HG03108 (cell line): ENCODE measurements around the gene CSF2.
"Not testable (repeated sequence)": the region's sequence is repeated elsewhere in the genome, so short reads cannot be mapped to it uniquely, and the experiment has no call there.

Source experiments
- ATAC-seq: cut with Tn5 transposase; IDR thresholded peaks from one replicate; pipeline ENCODE4 v1.9.1; 2021; ENCODE audit warnings: moderate library complexity; ENCODE audit not compliant: unreplicated experiment

Gene CSF2

DNA sequence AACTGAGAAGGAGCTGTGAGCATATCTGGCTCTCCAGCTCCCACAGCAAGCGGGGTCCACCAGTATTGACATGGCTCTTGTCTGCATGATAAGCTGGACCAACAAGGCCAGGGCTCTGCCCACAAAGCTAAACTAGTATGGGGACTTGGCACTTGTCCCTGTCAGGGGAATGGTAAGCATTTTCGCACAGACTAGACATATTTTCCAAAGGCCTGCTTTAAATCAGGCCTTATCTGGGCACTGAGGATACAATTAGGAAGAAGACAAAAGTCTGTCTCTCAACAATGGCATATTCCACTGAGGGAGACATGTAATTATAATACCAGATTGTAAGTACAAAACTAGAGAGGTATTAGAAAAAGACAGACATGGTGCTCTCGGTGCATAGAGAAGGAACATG is 32.1 kb downstream of the CSF2 start:
- no peak for ATAC-seq

DNA sequence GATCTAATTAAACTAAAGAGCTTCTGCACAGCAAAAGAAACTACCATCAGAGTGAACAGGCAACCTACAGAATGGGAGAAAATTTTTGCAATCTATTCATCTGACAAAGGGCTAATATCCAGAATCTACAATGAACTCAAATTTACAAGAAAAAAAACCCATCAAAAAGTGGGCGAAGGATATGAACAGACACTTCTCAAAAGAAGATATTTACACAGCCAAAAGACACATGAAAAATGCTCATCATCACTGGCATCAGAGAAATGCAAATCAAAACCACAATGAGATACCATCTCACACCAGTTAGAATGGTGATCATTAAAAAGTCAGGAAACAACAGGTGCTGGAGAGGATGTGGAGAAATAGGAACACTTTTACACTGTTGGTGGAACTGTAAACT is 34.9 kb downstream of the CSF2 start:
- ATAC-seq: not testable (repeated sequence)

DNA sequence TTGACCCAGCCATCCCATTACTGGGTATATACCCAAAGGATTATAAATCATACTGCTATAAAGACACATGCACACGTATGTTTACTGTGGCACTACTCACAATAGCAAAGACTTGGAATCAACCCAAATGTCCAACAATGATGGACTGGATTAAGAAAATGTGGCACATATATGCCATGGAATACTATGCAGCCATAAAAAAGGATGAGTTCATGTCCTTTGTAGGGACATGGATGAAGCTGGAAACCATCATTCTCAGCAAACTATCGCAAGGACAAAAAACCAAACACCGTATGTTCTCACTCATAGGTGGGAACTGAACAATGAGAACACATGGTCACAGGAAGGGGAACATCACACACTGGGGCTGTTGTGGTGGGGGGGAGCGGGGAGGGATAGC is 35.4 kb downstream of the CSF2 start:
- not testable (repeated sequence) for ATAC-seq

DNA sequence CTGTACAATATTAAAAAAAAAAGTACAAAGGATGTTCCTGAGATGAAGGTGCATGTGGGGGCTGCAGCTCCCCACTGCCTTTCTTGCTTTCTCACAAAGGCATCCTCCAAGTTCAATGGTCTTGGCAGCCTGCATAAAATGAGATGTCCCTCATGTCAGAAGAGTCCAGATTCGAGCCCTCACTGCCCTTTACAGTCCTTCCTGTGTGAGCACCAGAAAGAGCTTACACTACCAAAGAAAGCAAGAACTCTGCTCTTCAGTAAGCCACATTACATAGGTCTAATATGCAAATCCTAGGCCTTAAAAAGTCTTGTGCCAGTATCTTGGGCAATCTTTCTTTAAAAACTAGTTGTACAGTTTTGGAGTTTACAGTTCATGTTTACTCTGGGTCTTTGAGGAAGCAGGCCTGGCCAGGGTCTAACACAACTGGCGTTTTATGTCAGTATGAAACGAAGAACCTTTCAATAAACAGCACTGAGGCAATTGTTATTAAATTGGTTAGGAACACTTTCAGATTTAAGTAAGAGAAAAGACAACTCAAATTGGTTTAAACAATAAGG is 36.0 kb downstream of the CSF2 start:
- ATAC-seq: no peak

DNA sequence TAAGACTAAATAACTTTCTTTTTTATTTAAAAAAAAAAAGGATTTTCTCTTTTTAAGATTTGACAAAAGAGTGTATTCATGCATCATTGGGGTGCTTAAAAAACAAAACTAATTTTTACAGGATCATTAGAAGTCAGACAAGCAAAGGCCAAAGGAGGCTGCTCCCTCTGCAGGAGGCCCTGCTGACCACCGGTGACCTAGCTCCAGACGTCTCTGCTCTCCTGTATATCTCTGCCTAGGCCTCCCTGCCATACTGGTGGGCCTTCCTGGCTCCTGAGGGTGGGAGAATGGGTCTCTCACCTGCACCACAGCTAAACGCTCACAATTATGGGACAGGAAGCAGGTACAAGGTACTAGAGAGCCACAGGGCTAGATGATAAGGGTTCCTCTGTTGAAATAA is 36.6 kb downstream of the CSF2 start:
- ATAC-seq: no peak

DNA sequence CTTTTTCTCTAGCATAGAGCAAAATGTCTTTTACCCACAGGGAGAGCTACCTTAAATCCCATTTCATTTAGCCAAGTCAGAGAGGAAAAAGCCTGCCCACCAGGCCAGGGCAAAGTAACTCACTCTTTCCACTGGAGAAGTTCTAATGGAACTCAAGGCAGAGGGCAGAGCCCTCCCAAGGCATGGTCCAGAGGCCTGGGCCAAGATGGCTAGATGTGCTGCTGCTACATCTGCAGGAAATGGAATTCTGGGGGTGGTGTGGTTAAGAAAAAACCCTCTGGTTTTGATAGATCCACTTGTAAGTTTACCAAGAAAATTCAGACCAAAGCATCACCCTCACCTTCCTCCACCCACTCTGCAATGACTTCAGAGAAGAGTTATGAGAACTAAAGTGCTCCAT is 37.3 kb downstream of the CSF2 start:
- no peak for ATAC-seq

DNA sequence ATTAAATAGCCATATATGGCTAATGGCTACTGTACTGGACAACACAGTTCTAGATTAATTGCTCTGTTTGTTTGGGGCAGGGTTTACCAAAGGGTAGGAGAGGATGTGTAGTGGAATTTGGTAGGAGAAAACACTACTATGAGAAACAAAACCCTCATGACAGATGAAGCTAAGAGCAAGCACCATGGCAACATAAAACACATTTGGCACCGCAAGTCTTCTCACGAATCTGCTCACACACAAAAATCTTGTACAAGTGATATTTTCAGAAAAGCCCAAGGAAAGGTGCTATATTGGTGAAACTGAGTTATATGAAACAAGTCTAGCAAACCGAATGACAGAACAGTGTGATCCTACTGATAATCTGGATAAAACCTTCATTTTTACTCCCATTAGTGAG is 38.5 kb downstream of the CSF2 start:
- no peak for ATAC-seq

DNA sequence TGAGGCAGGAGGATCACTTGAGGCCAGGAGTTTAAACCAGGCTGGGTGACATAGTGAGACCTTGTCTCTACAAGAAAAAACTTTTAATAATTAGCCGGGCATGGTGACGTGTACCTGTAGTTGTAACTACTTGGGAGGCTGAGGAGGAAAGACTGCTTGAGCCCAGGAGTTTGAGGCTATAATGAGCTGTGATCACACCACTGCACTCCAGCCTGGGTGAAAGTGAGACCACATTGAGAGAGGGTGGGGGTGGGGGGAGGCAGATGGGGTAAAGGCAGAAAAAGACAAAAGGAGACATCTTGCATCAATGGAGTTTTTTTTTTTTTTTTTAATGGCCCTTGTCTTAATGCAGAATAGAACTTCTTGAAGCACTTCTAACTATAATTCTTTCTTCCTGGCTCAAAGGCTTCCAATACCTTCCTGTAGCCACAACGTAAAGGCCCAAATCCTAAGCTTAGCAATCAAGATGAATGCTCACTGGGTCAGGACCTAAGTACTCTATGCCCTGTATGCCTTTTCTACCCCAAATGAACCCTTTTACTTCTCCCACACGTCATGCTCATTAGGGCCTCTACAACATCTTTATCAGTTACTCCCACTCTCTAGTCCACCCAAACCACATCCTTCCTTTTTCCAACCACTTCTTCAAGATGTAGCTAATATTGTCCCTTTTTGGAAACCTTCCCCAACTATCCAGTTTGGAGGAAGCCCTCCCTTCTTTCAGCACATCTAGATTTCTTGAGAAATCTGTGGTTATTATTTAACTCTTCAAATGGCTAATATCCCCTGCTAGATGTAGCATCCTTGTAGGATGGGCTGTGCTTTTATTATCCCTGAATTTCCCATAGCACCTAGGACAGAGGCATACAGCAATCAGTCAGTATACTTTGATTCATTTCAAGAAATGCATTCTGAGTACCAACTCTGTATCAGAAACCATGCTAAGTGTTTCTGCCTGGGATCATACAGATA is 40.8 kb downstream of the CSF2 start:
- ATAC-seq: no peak

DNA sequence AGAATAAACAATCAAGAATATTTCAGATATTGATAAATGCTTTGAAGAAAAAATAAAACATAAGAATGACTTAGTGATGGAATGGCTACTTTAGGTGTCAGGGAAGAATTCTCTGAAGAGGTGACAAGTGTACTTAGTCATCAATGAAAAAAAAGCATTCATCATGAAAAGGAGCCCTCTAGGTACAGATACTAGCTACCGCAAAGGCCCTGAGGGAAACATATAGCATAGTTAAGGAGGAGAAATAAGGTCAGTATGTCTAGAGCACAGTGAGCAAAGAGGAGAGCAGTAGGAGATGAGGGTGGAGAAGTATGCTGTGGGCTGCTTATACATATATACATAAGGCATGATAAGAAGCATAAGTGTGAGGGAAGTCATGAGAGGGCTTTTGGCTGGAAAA is 41.8 kb downstream of the CSF2 start:
- ATAC-seq: no peak

DNA sequence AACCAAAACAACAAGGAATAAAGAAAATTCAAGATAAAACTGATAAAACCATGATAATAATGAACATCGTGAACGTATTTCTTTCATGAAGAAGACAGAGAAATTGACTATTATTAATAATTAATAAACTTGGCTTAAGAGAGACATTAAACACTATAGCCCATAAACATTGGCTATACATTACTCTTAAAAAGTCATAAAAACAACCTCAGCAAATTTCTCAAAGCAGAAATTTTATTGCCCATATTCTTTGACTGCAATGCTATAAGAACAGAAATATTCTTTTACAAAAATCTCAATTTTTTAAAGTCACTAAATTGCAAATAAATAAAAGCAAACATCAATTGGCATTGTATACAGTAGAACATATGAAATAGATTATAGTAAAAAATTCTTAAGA is 42.5 kb downstream of the CSF2 start:
- no peak for ATAC-seq

DNA sequence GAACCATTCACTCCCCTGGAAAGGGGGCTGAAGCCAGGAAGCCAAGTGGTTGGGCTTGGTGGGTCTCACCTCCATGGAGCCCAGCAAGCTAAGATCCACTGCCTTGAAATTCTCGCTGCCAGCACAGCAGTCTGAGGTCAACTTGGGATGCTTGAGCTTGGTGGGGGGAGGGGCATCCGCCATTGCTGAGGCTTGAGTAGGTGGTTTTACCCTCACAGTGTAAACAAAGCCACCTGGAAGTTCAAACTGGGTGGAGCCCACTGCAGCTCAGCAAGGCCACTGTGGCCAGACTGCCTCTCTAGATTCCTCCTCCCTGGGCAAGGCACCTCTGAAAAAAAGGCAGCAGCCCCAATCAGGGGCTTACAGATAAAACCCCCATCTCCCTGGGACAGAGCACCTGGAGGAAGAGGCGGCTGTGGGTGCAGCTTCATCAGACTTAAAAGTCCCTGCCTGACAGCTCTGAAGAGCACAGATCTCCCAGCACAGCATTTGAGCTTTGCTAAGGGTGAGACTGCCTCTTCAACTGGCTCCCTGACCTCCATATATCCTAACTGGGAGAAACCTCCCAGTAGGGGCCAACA is 43.4 kb downstream of the CSF2 start:
- ATAC-seq: not testable (repeated sequence)

DNA sequence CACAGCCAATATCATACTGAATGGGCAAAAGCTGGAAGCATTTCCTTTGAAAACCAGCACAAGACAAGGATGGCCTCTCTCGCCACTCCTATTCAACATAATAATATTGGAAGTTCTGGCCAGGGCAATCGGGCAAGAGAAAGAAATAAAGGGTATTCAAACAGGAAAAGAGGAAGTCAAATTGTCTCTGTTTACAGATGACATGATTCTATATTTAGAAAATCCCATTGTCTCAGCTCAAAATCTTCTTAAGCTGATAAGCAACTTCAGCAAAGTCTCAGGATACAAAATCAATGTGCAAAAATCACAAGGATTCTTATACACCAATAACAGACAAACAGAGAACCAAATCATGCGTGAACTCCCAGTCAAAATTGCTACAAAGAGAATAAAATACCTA is 47.1 kb downstream of the CSF2 start:
- not testable (repeated sequence) for ATAC-seq

DNA sequence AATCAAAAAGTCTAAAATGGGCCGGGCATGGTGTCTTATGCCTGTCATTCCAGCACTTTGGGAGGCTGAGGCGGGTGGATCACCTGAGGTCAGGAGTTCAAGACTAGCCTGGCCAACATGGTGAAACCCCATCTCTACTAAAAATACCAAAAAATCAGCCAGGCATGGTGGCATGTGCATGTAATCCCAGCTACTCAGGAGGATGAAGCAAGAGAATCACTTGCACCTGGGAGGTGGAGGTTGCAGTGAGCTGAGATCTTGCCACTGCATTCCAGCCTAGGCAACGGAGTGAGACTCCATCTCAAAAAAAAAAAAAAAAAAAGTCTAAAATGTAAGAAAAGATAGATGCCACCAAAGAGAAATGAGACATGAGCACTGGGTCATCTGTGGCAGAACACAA is 49.4 kb downstream of the CSF2 start:
- not testable (repeated sequence) for ATAC-seq

DNA sequence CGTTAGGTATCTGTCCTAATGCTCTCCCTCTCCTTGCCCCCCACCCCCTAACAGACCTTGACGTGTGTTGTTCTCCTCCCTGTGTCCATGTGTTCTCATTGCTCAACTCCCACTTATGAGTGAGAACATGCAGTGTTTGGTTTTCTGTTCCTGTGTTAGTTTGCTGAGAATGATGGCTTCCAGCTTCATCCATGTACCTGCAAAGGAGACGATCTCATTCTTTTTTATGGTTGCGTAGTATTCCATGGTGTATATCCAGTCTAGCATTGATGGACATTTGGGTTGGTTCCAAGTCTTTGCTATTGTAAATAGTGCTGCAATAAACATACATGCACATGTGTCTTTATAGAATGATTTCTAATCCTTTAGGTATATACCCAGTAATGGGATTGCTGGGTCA is 50.0 kb downstream of the CSF2 start:
- ATAC-seq: not testable (repeated sequence)
